Hepatocyte (in vitro differentiated cells): Measurements from ENCODE around the gene BACH2.
"Not testable (repeated sequence)": the region's sequence is repeated elsewhere in the genome, so short reads cannot be mapped to it uniquely, and the experiment has no call there.

ENCODE experiments used
- EZH2 ChIP-seq: fragments of 200-600 bp; sonication (generic); IDR thresholded peaks from 2 replicates; pipeline ENCODE4 v1.6.1; 2016; ENCODE audit warnings: antibody characterized with exemption, mild to moderate bottlenecking, borderline replicate concordance
- TF ChIP-seq, protein P1 (sequence below): fragments of 200-600 bp; sonication (generic); IDR thresholded peaks from 2 replicates; pipeline ENCODE4 v1.5.1; 2016; ENCODE audit warnings: antibody characterized with exemption, mild to moderate bottlenecking; ENCODE audit not compliant: poor library complexity

DNA sequence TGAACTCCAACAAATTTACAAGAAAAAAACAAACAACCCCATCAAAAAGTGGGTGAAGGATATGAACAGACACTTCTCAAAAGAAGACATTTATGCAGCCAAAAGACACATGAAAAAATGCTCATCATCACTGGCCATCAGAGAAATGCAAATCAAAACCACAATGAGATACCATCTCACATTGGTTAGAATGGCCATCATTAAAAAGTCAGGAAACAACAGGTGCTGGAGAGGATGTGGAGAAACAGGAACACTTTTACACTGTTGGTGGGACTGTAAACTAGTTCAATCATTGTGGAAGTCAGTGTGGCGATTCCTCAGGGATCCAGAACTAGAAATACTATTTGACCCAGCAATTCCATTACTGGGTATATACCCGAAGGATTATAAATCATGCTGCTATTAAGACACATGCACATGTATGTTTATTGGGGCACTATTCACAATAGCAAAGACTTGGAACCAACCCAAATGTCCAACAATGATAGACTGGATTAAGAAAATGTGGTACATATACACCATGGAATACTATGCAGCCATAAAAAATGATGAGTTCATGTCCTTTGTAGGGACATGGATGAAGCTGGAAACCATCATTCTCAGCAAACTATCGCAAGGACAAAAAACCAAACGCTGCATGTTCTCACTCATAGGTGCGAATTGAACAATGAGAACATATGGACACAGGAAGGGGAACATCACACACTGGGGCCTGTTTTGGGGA lies 264.0 kb downstream of the BACH2 start:
- TF ChIP-seq EZH2 = not testable (repeated sequence)
- TF ChIP-seq, protein P1, sequence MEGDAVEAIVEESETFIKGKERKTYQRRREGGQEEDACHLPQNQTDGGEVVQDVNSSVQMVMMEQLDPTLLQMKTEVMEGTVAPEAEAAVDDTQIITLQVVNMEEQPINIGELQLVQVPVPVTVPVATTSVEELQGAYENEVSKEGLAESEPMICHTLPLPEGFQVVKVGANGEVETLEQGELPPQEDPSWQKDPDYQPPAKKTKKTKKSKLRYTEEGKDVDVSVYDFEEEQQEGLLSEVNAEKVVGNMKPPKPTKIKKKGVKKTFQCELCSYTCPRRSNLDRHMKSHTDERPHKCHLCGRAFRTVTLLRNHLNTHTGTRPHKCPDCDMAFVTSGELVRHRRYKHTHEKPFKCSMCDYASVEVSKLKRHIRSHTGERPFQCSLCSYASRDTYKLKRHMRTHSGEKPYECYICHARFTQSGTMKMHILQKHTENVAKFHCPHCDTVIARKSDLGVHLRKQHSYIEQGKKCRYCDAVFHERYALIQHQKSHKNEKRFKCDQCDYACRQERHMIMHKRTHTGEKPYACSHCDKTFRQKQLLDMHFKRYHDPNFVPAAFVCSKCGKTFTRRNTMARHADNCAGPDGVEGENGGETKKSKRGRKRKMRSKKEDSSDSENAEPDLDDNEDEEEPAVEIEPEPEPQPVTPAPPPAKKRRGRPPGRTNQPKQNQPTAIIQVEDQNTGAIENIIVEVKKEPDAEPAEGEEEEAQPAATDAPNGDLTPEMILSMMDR = not testable (repeated sequence)
